ENCODE results near the gene C2orf72. TPM values are rescaled to one million over a fixed set of nuclear protein-coding genes. Genes with fewer than 3 reads are reported as not detected.

Gene C2orf72
- total and polyA plus RNA-seq, 2 of the 13 experiments (the other 11 are each of a cell fraction or from before 2014, with no cell fraction given) = 147 to 203 TPM

- TF ChIP-seq RERE (CRISPR knock-in tag; IDR thresholded peaks at IDR 0.05; ENCODE audit: low read depth) (peak; percentile 12; the same call in 1 of the 2 replicates), ZBTB14 (CRISPR knock-in tag; IDR thresholded peaks at IDR 0.05) (no peak), GTF3A (CRISPR knock-in tag; conservative IDR thresholded peaks at IDR 0.05) (peak; percentile 83; the same call in 1 of the 2 replicates), ELF4 (CRISPR knock-in tag; IDR thresholded peaks at IDR 0.05; ENCODE audit: borderline replicate concordance) (no peak), ELF1 (CRISPR knock-in tag; IDR thresholded peaks at IDR 0.05) (peak; percentile 60; the same call in 1 of the 2 replicates), SRSF1 (optimal IDR thresholded peaks at IDR 0.05; ENCODE audit: low read depth, low read length) (no peak), SP4 (CRISPR knock-in tag; IDR thresholded peaks at IDR 0.05) (peak; percentile 51; the same call in 1 of the 2 replicates), KDM3A (CRISPR knock-in tag; IDR thresholded peaks at IDR 0.05; ENCODE audit: low read depth) (0 out of 2 replicates have a peak, but pooled peaks have one; percentile 53), ARHGAP35 (CRISPR knock-in tag; IDR thresholded peaks at IDR 0.05; ENCODE audit: borderline replicate concordance) (peak; percentile 88; the same call in 1 of the 2 replicates), THAP8 (CRISPR knock-in tag; IDR thresholded peaks at IDR 0.05; ENCODE audit: borderline replicate concordance) (no peak), ZNF382 (CRISPR knock-in tag; IDR thresholded peaks at IDR 0.05; ENCODE audit: borderline replicate concordance) (no peak), ZNF552 (CRISPR knock-in tag; IDR thresholded peaks at IDR 0.05; ENCODE audit: borderline replicate concordance) (no peak; the same call in 1 of the 2 replicates), FOXA3 (CRISPR knock-in tag; IDR thresholded peaks at IDR 0.05) (peak; percentile 61), NCOA2 (CRISPR knock-in tag; IDR thresholded peaks at IDR 0.05) (peak; percentile 32; the same call in 1 of the 2 replicates), NFKBIZ (CRISPR knock-in tag; IDR thresholded peaks at IDR 0.05) (no peak), HDAC1 (CRISPR knock-in tag; IDR thresholded peaks at IDR 0.05) (peak; percentile 31), ZSCAN22 (CRISPR knock-in tag; IDR thresholded peaks at IDR 0.05) (0 out of 2 replicates have a peak, but pooled peaks have one; percentile 53), ZSCAN30 (CRISPR knock-in tag; IDR thresholded peaks at IDR 0.05) (no peak), MXI1 (IDR thresholded peaks at IDR 0.05; ENCODE audit: borderline replicate concordance, low read depth, low read length) (peak; percentile 52; the same call in 2 of the 3 replicates), ZNF704 (CRISPR knock-in tag; IDR thresholded peaks at IDR 0.05; ENCODE audit: borderline replicate concordance) (peak; percentile 93)
Measured at GRCh38 chr2:231052494-231053451, 15.4 kb downstream of the C2orf72 start (continued).

Data from HepG2 (cell line).